Body of pancreas (tissue), 4 donors: ENCODE measurements around the gene CES2.

Experiments
- CTCF ChIP-seq, 7 experiments: fragments of 450-650 bp in 4 of 7; fragments of 200-600 bp in 3 of 7; sonication (generic) in 3 of 7; IDR thresholded peaks; one replicate each; pipeline ENCODE4 v1.5.1; 2016 to 2019; ENCODE audit warnings: antibody characterized with exemption in 7 of 7
- POLR2A ChIP-seq, 3 donors: fragments of 450-650 bp; IDR thresholded peaks; one replicate each; pipeline ENCODE4 v1.6.1; 2016; ENCODE audit warnings: antibody characterized with exemption in 3 of 3, mild to moderate bottlenecking in 2 of 3

- TF ChIP-seq POLR2A (IDR thresholded peaks at IDR 0.05) = no peak
- no peak for TF ChIP-seq CTCF (IDR thresholded peaks at IDR 0.05)
Measured at GRCh38 chr16:66899310-66899944, 35.9 kb upstream of the CES2 start.
